Measurements from ENCODE around the gene MRGPRE. TPM values are rescaled to one million over a fixed set of nuclear protein-coding genes. Genes with fewer than 3 reads are reported as not detected.

MRGPRE gene
- total RNA-seq, 2 experiments from 2014 or later, result not detected

DNA sequence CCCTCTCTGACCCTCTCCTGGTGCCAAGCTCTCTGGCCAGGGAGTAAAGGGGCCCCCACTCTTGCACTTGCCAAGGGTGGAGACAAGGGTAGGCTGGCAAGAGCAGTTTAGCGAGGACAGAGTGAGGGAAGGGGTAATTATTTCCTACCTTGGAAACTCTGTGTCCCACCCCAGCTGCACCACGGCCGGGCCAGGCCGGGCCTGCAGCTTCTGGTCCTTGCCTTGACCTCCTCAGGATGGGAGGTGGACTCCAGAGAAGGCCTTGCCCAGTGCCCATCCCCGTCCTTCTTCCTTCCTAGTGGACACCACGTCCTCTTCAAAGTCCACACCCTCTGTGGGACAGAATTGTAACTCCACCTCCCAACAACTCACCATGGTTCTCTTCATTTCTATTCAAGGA, 48.7 kb downstream of the MRGPRE start:
- DNase-seq (no peak), ATAC-seq (no peak)
- Mint-ChIP-seq H3K27ac (no peak overlapping the region), H3K36me3 (ENCODE audit: low read depth) (no peaks in the 10 kb centered on the region), H3K4me3 (no peak overlapping the region), H3K9me3 (no peaks in the 10 kb centered on the region), H3K4me1 (ENCODE audit: low read depth) (no peaks in the 10 kb centered on the region), H3K27me3 (no peaks in the 10 kb centered on the region)
- ChIA-PET POLR2A (interaction anchor here (0.7 kb wide), 1 partner anchor 51 kb away, joined by 3 read pairs; no protein-coding TSS in a partner anchor), CTCF (interaction anchor here (1.3 kb wide), 1 partner anchor 225 kb away, joined by 4 read pairs; no protein-coding TSS in a partner anchor)
- intact Hi-C loops (cut with micrococcal nuclease), result no loop called here
- TF ChIP-seq, protein P1, sequence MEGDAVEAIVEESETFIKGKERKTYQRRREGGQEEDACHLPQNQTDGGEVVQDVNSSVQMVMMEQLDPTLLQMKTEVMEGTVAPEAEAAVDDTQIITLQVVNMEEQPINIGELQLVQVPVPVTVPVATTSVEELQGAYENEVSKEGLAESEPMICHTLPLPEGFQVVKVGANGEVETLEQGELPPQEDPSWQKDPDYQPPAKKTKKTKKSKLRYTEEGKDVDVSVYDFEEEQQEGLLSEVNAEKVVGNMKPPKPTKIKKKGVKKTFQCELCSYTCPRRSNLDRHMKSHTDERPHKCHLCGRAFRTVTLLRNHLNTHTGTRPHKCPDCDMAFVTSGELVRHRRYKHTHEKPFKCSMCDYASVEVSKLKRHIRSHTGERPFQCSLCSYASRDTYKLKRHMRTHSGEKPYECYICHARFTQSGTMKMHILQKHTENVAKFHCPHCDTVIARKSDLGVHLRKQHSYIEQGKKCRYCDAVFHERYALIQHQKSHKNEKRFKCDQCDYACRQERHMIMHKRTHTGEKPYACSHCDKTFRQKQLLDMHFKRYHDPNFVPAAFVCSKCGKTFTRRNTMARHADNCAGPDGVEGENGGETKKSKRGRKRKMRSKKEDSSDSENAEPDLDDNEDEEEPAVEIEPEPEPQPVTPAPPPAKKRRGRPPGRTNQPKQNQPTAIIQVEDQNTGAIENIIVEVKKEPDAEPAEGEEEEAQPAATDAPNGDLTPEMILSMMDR (IDR thresholded peaks at IDR 0.05), result no peak

DNA sequence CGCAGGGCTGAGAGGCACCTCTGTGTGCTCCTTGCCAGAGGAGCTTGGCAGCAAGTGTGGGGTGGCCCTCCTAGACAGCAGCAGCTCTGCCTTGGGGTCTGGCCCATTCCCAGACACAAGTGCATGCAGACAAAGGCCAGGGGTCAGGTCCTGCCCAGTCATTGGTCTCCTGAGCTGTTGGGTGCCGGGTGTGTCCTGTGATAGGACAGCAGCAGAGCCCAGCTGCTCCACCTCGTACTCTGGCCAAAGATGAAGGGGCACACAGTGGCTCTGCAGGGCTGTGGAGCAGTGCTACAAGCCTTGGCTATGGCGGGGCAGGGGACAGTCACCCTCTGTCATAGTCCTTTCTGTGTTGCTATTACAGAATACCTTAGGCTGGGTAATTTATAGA, 49.8 kb downstream of the MRGPRE start:
- Mint-ChIP-seq H3K4me3 (no peak overlapping the region), H3K27me3 (no peaks in the 10 kb centered on the region), H3K36me3 (ENCODE audit: low read depth) (no peaks in the 10 kb centered on the region), H3K27ac (no peak overlapping the region), H3K4me1 (ENCODE audit: low read depth) (no peaks in the 10 kb centered on the region), H3K9me3 (peaks cover 3% of the 10 kb centered on the region)
- TF ChIP-seq, protein P1 (IDR thresholded peaks at IDR 0.05), result no peak
- CTCF ChIA-PET, result no interaction called here
- intact Hi-C loops (cut with micrococcal nuclease), result no loop called here
- ATAC-seq, result no peak
- POLR2A ChIA-PET, result interaction anchor here (0.6 to 0.7 kb wide), 2 partner anchors 27 to 52 kb away, joined by 3 read pairs; no protein-coding TSS in a partner anchor
- DNase-seq, result no peak

DNA sequence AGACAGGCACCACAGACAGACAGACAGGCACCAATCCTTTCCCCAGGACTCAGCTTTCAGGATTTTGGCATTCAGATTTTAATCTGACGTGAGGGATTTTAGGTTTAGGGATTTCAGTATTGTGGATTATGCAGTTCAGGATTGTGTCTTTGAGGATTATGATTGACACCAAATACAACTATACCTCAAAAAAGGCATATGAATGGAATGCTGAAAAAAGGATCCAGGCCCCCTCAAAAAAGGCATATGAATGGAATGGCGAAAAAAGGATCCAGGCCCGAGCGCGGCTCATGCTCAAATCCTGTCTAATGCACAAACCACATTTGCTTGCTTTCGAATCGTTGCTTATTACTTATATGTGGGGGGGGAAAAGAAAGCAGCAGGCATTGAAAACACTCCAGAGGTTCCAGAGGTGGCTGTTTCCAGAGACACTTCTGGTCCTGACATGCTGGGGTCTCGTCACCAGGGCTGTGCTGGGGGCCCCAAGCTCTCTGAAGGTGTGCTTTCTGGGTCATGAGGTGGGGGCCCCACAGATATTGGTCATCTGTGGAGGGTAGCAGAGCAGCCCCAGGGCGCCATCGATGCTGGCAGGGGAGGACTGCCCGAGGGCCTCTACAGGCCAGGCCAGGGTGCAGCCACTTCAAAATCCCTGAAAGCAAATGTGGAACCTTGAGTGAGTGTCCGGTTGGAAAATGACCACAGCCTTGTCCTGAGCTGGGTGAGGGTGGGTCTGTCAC, 50.3 kb downstream of the MRGPRE start:
- intact Hi-C loops (cut with micrococcal nuclease), result no loop called here
- no peaks in the 10 kb centered on the region for H3K36me3 Mint-ChIP-seq (ENCODE audit: low read depth)
- no peaks in the 10 kb centered on the region for H3K27me3 Mint-ChIP-seq
- no peak overlapping the region for H3K4me3 Mint-ChIP-seq
- H3K27ac Mint-ChIP-seq, result no peak overlapping the region
- ChIA-PET POLR2A (no interaction called here), CTCF (no interaction called here)
- H3K4me1 Mint-ChIP-seq (ENCODE audit: low read depth), result no peaks in the 10 kb centered on the region
- ATAC-seq (no peak), DNase-seq (no peak)
- peaks cover 5% of the 10 kb centered on the region for H3K9me3 Mint-ChIP-seq
- TF ChIP-seq, protein P1 (IDR thresholded peaks at IDR 0.05), result no peak

DNA sequence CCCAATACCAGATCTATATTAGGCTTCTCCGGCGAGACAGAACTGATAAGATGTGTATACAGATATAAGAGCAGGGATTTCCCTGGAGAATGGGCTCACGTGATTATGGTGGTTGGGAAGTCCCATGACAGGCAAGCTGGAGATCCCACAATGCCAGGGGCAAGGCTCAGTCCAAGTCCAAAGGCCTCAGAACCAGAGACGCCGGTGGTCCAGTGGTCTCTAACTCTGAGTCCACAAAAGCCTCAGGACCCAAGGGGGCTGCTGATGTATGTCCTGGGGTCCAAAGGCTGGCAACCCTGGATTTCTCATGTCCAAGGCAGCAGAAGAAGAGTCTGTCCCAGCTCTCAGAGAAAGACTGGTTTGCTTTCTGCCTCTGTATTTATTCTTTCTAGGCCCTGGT, 51.3 kb downstream of the MRGPRE start:
- Mint-ChIP-seq H3K9me3 (peaks cover 10% of the 10 kb centered on the region), H3K4me3 (no peak overlapping the region), H3K27me3 (peaks cover 2% of the 10 kb centered on the region), H3K4me1 (ENCODE audit: low read depth) (no peaks in the 10 kb centered on the region), H3K27ac (no peak overlapping the region), H3K36me3 (ENCODE audit: low read depth) (peaks cover 1% of the 10 kb centered on the region)
- ATAC-seq (no peak), DNase-seq (no peak)
- intact Hi-C loops (cut with micrococcal nuclease), result no loop called here
- CTCF ChIA-PET, result no interaction called here
- POLR2A ChIA-PET, result interaction anchor here (0.5 kb wide), 1 partner anchor 281 kb away, joined by 3 read pairs; no protein-coding TSS in a partner anchor
- TF ChIP-seq, protein P1 (IDR thresholded peaks at IDR 0.05), result no peak

DNA sequence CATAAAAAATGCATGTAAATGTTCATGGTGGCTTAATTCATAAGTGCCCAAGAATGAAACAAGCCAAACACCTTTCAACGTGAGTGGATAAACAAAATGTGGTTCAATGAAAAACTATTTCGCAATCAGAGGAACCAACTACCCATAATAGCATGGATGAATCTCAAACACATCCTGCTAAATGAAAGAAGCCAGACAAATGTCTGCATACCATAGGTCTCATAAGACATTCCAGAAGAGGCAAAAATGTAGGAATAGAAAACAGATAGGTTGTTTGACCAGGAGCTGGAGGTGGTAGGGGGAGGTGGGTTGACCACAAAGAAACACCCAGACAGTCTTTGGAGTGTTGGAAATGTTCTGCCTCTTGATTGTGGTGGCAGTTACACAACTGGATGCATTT, 53.9 kb downstream of the MRGPRE start:
- ChIA-PET CTCF (no interaction called here), POLR2A (no interaction called here)
- Mint-ChIP-seq H3K4me1 (ENCODE audit: low read depth) (no peaks in the 10 kb centered on the region), H3K4me3 (no peak overlapping the region), H3K27me3 (peaks cover 3% of the 10 kb centered on the region), H3K36me3 (ENCODE audit: low read depth) (peaks cover 2% of the 10 kb centered on the region), H3K27ac (no peak overlapping the region), H3K9me3 (peaks cover 15% of the 10 kb centered on the region)
- TF ChIP-seq, protein P1 (IDR thresholded peaks at IDR 0.05), result no peak
- DNase-seq (no peak), ATAC-seq (no peak)
- intact Hi-C loops (cut with micrococcal nuclease), result no loop called here
